ENCODE results near the gene HIVEP3. TPM values are rescaled to one million over a fixed set of nuclear protein-coding genes. Genes with fewer than 3 reads are reported as not detected.

HIVEP3 gene
- total RNA-seq, 1 donor from 2014 or later: 5.7 TPM

GRCh38 chr1:41591891-41592290 is 326.8 kb downstream of the HIVEP3 start:
- no peak for DNase-seq
- Histone ChIP-seq H3K4me1 (no peaks in the 10 kb centered on the region), H3K9me3 (replicated peaks) (peaks cover 7% of the 10 kb centered on the region), H3K27ac (replicated peaks) (no peak overlapping the region), H3K4me3 (no peak overlapping the region), H3K36me3 (no peaks in the 10 kb centered on the region), H3K27me3 (ENCODE audit: low read depth) (no peaks in the 10 kb centered on the region)
- TF ChIP-seq CTCF (IDR thresholded peaks at IDR 0.05; ENCODE audit: borderline replicate concordance): no peak
- intact Hi-C loops (cut with micrococcal nuclease): no loop called here

- H3K9me3 ChIP-seq (replicated peaks): peaks cover 7% of the 10 kb centered on the region
- intact Hi-C loops (cut with micrococcal nuclease): no loop called here
- no peak for DNase-seq
- TF ChIP-seq CTCF (IDR thresholded peaks at IDR 0.05; ENCODE audit: borderline replicate concordance): no peak
- no peak overlapping the region for H3K27ac ChIP-seq (replicated peaks)
- H3K4me3 ChIP-seq: no peak overlapping the region
- H3K4me1 ChIP-seq: no peaks in the 10 kb centered on the region
- no peaks in the 10 kb centered on the region for H3K27me3 ChIP-seq (ENCODE audit: low read depth)
- no peaks in the 10 kb centered on the region for H3K36me3 ChIP-seq
Observed at GRCh38 chr1:41590331-41590730, 328.4 kb downstream of the HIVEP3 start.

GRCh38 chr1:41589395-41589794 is 329.3 kb downstream of the HIVEP3 start:
- no peak overlapping the region for H3K4me3 ChIP-seq
- H3K9me3 ChIP-seq (replicated peaks): peaks cover 7% of the 10 kb centered on the region
- intact Hi-C loops (cut with micrococcal nuclease): no loop called here
- H3K27ac ChIP-seq (replicated peaks): no peak overlapping the region
- H3K27me3 ChIP-seq (ENCODE audit: low read depth): no peaks in the 10 kb centered on the region
- no peak for DNase-seq
- no peaks in the 10 kb centered on the region for H3K36me3 ChIP-seq
- H3K4me1 ChIP-seq: no peaks in the 10 kb centered on the region
- TF ChIP-seq CTCF (IDR thresholded peaks at IDR 0.05; ENCODE audit: borderline replicate concordance): no peak

GRCh38 chr1:41588334-41588875 is 330.3 kb downstream of the HIVEP3 start:
- Histone ChIP-seq H3K4me3 (no peak overlapping the region), H3K36me3 (no peaks in the 10 kb centered on the region), H3K9me3 (replicated peaks) (peaks cover 7% of the 10 kb centered on the region), H3K27me3 (ENCODE audit: low read depth) (no peaks in the 10 kb centered on the region), H3K27ac (replicated peaks) (no peak overlapping the region), H3K4me1 (no peaks in the 10 kb centered on the region)
- intact Hi-C loops (cut with micrococcal nuclease): no loop called here
- no peak for DNase-seq
- no peak for TF ChIP-seq CTCF (IDR thresholded peaks at IDR 0.05; ENCODE audit: borderline replicate concordance)

- Histone ChIP-seq H3K36me3 (no peaks in the 10 kb centered on the region), H3K27me3 (ENCODE audit: low read depth) (no peaks in the 10 kb centered on the region), H3K4me1 (no peaks in the 10 kb centered on the region), H3K4me3 (no peak overlapping the region), H3K9me3 (replicated peaks) (peaks cover 7% of the 10 kb centered on the region), H3K27ac (replicated peaks) (no peak overlapping the region)
- no peak for DNase-seq
- TF ChIP-seq CTCF (IDR thresholded peaks at IDR 0.05; ENCODE audit: borderline replicate concordance): no peak
- intact Hi-C loops (cut with micrococcal nuclease): no loop called here
Observed at GRCh38 chr1:41587791-41588190, 330.9 kb downstream of the HIVEP3 start.

Measured in left ventricle myocardium inferior (tissue), 1 donor.